Natural killer cell treated with Interleukin-12 subunit alpha and Interleukin-12 subunit beta and Interleukin-15 and Interleukin-18, amount 100 ng/mL, for 72 hours (primary cell): Measurements from ENCODE around the gene NETO1. TPM values are rescaled to one million over a fixed set of nuclear protein-coding genes. Genes with fewer than 3 reads are reported as not detected.

Experiments used
- ATAC-seq, 2 donors: fragments of 150-1000 bp; cut with Tn5 transposase in 1 of 2; sonication (Bioruptor Pico), chemical (Tn5 transposase) in 1 of 2; 2 replicates each; pipeline ENCODE4 v1.10.0; 2021
- DNase-seq: peaks from one replicate; pipeline ENCODE4 v3.0.0; 2022; ENCODE audit warnings: low spot score
- H3K27ac Mint-ChIP-seq, 2 donors: 1 replicate in 1 of 2; 2 replicates in 1 of 2; pipeline ENCODE4 v1.8.0; 2022; ENCODE audit warnings: mixed read lengths in 2 of 2, mild to moderate bottlenecking in 1 of 2, moderate library complexity in 1 of 2
- H3K27me3 Mint-ChIP-seq, 2 donors: 1 replicate in 1 of 2; 2 replicates in 1 of 2; pipeline ENCODE4 v1.8.0; 2022; ENCODE audit warnings: mixed read lengths in 2 of 2
- H3K36me3 Mint-ChIP-seq: one replicate; pipeline ENCODE4 v1.8.0; 2022; ENCODE audit warnings: mixed read lengths
- H3K4me1 Mint-ChIP-seq, 2 donors: 1 replicate in 1 of 2; 2 replicates in 1 of 2; pipeline ENCODE4 v1.8.0; 2022; ENCODE audit warnings: low read depth in 2 of 2, mixed read lengths in 2 of 2, mild to moderate bottlenecking in 1 of 2
- H3K4me3 Mint-ChIP-seq: one replicate; pipeline ENCODE4 v1.8.0; 2022; ENCODE audit warnings: mixed read lengths
- H3K9me3 Mint-ChIP-seq: 2 replicates; pipeline ENCODE4 v1.8.0; 2022; ENCODE audit warnings: mixed read lengths
- total RNA-seq, 2 donors: library from RNA; stranded (reverse); gene quantifications; one replicate each; pipeline ENCODE4 v1.2.3, GENCODE V29; 2022

Gene NETO1
- total RNA-seq, 2 donors from 2014 or later: not detected

DNA sequence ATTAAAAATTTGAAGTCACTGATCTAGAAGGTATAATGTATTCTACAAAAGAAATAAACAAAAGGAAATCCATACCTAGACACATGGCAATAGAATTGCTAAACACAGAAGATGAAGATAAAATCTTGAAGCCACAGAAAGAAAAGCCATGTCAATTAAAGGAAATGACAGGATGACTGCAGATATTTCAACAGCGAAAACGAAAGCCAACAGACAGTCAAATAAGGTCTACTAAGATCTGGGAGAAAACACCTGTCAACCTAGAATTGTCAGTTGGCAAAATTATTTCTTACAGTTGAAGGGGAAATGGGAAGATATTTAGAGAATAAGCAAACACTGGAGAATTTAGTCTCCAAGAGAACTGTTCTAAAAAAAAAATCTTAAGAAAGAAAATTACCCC, 39.2 kb downstream of the NETO1 start:
- H3K4me1 Mint-ChIP-seq: no peaks in the 10 kb centered on the region
- no peak for ATAC-seq
- no peak overlapping the region for H3K27ac Mint-ChIP-seq
- no peak for DNase-seq
- H3K9me3 Mint-ChIP-seq: peaks cover 14% of the 10 kb centered on the region
- H3K27me3 Mint-ChIP-seq: no peaks in the 10 kb centered on the region
- H3K4me3 Mint-ChIP-seq: no peak overlapping the region
- peaks cover 5% of the 10 kb centered on the region for H3K36me3 Mint-ChIP-seq

DNA sequence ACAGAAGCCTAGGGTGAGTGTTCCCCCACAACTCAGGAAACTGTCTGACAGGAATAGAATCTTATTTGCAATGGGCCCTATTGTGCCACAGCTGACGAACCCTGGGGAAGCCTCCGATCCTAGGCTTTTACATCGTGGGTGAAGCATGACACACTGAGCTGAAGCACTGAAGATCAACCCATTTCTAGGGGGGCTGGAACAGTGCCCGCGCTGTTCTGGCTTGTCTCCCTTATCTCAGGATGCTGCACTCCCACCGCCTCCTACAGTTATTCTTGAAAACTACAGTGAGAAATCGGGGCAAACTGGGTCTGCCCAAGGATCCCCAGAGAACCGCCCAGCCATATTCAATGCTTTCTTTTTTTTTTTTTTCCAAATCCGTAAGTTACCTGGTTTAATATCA, 41.1 kb downstream of the NETO1 start:
- no peaks in the 10 kb centered on the region for H3K27me3 Mint-ChIP-seq
- no peak overlapping the region for H3K27ac Mint-ChIP-seq
- DNase-seq (no peak), ATAC-seq (no peak)
- no peak overlapping the region for H3K4me3 Mint-ChIP-seq
- H3K4me1 Mint-ChIP-seq: no peaks in the 10 kb centered on the region
- no peaks in the 10 kb centered on the region for H3K36me3 Mint-ChIP-seq
- peaks cover 13% of the 10 kb centered on the region for H3K9me3 Mint-ChIP-seq

DNA sequence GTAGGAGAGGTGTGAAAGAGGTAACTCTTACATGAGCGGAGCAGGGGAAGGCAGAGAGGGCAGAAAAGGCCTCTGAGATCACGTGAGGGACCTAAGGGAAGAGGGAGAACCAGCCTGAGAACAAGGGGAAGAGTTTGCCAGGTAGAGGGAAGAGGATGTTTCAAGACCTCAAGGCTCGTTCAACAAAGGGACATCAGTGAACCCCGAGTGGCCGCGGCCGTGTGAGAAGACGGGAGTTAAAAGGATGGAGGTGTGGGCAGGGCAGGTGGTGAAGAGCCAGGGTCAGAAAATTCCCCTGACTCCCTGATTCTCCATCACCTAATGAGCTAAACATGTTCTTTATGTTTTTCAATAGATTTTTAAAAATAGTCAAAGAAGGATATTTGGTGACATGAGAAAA, 44.4 kb downstream of the NETO1 start:
- no peak for ATAC-seq
- H3K36me3 Mint-ChIP-seq: no peaks in the 10 kb centered on the region
- H3K9me3 Mint-ChIP-seq: peaks cover 7% of the 10 kb centered on the region
- DNase-seq: no peak
- H3K27ac Mint-ChIP-seq: no peak overlapping the region
- no peaks in the 10 kb centered on the region for H3K27me3 Mint-ChIP-seq
- no peaks in the 10 kb centered on the region for H3K4me1 Mint-ChIP-seq
- H3K4me3 Mint-ChIP-seq: no peak overlapping the region

DNA sequence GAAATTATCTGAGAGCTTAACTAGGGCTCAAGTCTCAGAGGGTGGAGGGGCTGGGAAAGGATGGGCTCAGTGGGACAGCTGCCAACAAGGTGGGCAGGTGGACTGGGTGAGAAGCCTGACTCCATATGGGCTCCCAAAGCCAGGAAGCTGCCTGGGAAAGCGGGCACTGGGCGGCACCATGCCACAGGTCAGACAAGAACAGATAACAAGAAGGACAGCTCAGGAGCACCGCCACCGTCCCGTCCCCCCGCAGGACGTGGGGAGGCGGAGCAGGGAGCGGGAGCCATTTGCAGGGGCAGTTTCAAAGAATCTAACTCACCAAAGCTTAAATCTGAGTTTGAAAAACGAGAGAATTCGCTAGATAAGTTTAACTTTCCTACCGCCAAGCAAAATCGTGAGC, 45.6 kb downstream of the NETO1 start:
- no peak overlapping the region for H3K4me3 Mint-ChIP-seq
- H3K27me3 Mint-ChIP-seq: no peaks in the 10 kb centered on the region
- no peaks in the 10 kb centered on the region for H3K36me3 Mint-ChIP-seq
- no peak for ATAC-seq
- no peaks in the 10 kb centered on the region for H3K4me1 Mint-ChIP-seq
- no peak overlapping the region for H3K27ac Mint-ChIP-seq
- no peak for DNase-seq
- H3K9me3 Mint-ChIP-seq: peaks cover 7% of the 10 kb centered on the region

DNA sequence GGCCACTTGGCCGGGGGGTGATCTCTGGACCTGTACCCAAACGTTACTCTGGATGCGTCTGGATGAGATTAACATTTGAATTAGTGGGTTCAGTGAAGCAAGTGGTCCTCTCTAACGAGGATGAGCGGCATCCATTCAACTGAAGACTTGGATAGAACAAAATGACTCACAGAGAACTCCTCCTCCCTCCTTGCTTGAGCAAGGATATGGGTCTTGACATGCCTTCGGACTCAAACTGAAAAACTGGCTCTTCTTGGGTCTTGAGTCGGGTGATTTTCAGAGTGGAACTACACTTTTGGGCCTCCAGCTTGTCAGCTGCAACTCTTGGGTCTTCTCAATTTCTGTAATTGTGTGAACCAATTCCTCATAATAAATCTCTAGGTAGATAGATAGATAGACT, 47.2 kb downstream of the NETO1 start:
- ATAC-seq: no peak
- Mint-ChIP-seq H3K9me3 (peaks cover 4% of the 10 kb centered on the region), H3K36me3 (no peaks in the 10 kb centered on the region), H3K27me3 (no peaks in the 10 kb centered on the region), H3K4me3 (no peak overlapping the region), H3K27ac (no peak overlapping the region), H3K4me1 (no peaks in the 10 kb centered on the region)
- DNase-seq: no peak

DNA sequence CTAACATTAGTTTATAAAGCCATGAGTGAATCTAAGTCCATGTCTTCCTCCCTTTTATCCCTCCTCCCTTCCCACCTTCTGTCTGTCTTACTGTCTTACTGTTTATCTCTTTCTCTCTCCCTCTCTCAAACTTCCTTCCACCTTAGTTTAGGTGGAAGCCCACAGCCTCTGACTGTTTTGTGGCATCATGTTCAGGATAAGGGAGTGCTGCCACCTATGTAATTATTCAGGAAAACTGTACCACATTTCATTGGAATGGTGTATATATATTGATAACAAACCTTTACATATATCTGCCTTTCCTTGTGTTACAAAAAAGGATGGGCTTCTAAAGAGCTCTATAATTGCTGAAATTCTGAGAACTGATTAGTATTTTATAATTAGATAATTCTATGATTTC, 48.7 kb downstream of the NETO1 start:
- H3K4me1 Mint-ChIP-seq: no peaks in the 10 kb centered on the region
- no peak overlapping the region for H3K4me3 Mint-ChIP-seq
- H3K27ac Mint-ChIP-seq: no peak overlapping the region
- H3K27me3 Mint-ChIP-seq: no peaks in the 10 kb centered on the region
- no peaks in the 10 kb centered on the region for H3K36me3 Mint-ChIP-seq
- ATAC-seq (no peak), DNase-seq (no peak)
- peaks cover 6% of the 10 kb centered on the region for H3K9me3 Mint-ChIP-seq

DNA sequence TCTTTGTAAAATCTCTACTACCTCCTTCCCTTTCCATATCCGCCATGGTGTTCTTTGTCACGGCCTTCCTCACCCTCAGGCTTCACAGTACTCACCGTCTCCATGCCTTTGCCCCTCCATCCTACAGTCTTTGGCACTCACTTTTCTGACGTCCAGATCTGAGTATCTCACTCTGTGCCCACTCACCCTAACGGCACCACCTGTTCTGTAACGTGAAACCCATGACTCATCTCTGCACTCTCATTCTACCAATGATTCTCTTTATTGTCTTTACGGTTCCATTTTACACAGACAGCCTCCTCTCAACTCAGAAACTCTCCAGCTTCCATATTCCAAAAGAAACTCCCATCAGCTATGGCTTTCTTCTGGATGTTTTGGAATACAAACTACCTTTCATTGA, 56.7 kb downstream of the NETO1 start:
- Mint-ChIP-seq H3K4me1 (no peaks in the 10 kb centered on the region), H3K4me3 (no peak overlapping the region), H3K27me3 (no peaks in the 10 kb centered on the region), H3K27ac (no peak overlapping the region), H3K9me3 (peaks cover 17% of the 10 kb centered on the region), H3K36me3 (no peaks in the 10 kb centered on the region)
- no peak for ATAC-seq
- DNase-seq: no peak

DNA sequence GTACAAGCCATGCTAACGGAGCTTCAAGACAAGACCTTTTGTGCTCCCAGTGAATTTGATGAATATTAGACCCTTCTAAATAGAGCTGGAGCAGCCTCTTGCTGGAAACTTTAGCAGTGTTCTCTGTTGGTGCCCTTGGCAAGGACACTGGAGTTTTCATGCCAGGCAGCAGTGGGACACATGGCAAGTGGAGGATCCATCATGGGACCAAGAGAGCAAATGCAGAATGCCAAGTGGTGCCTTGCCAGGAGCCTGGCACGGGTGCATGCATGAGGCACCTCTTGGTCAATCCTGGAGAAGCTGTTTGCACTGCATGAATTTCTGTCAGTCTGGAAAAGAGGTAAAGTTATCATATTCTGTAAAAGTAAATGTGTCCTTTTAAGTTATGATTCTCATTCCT, 59.1 kb downstream of the NETO1 start:
- H3K4me3 Mint-ChIP-seq: no peak overlapping the region
- DNase-seq (no peak), ATAC-seq (no peak)
- peaks cover 14% of the 10 kb centered on the region for H3K9me3 Mint-ChIP-seq
- no peak overlapping the region for H3K27ac Mint-ChIP-seq
- H3K36me3 Mint-ChIP-seq: no peaks in the 10 kb centered on the region
- no peaks in the 10 kb centered on the region for H3K4me1 Mint-ChIP-seq
- no peaks in the 10 kb centered on the region for H3K27me3 Mint-ChIP-seq

DNA sequence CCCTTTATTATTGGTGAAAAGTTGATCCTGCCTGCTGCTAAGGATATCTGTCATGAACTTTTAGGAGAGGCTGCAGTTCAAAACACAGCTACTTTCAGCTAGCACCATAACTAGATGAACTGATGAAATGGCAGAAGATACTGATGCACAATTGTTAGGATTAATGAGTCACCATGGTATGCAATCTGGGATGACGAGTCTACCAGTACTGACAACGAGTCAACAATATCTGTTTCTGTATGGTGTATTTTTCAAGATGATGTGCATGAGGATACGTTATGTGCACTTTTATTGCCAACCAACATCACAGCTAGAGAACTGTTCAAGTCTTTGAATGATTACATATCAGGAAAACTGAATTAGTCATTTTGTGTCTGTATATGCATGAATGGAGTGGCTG, 68.7 kb downstream of the NETO1 start:
- no peak overlapping the region for H3K27ac Mint-ChIP-seq
- no peaks in the 10 kb centered on the region for H3K4me1 Mint-ChIP-seq
- ATAC-seq: no peak
- no peaks in the 10 kb centered on the region for H3K27me3 Mint-ChIP-seq
- DNase-seq: no peak
- peaks cover 14% of the 10 kb centered on the region for H3K9me3 Mint-ChIP-seq
- peaks cover 5% of the 10 kb centered on the region for H3K36me3 Mint-ChIP-seq
- H3K4me3 Mint-ChIP-seq: no peak overlapping the region

DNA sequence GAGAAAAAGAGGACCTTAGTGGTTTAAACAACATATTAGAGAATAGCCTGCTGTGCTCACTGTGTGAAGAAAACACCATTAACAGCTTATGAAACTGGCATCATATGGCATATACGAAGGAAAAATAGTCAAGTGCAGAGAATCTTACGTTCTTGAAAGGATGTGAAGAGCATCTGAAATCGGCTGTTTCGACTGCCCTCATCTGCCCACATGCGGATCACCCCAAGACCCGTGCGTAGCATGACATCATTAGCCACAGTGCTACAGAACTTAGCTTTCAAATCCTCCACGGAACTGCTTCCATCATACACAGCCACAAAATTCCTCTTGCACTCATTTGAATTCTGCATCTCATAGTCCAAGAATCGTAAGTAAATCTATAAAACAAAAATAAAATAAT, 84.3 kb downstream of the NETO1 start:
- Mint-ChIP-seq H3K9me3 (no peaks in the 10 kb centered on the region), H3K27ac (no peak overlapping the region), H3K4me3 (no peak overlapping the region), H3K27me3 (no peaks in the 10 kb centered on the region), H3K36me3 (no peaks in the 10 kb centered on the region), H3K4me1 (no peaks in the 10 kb centered on the region)
- ATAC-seq (no peak), DNase-seq (no peak)

DNA sequence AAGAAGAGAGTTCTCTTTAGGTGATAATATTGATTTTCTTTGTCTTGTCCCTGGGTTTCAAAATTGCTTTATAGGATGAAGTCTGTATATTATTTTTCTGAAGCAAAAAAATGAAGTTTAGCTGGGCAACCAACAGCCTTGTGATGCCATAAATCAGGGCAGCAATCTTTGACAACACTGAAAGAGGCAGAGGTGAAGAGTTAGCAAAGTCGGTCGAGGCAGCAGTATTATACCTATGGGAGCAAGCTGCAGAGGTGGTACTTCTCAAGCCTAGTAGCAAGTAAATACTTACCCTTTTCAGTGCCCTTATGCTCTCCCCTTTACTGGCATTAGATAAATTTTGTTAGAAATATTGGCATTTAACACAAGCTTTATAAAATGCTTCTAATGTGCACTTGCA, 92.9 kb downstream of the NETO1 start:
- Mint-ChIP-seq H3K4me3 (no peak overlapping the region), H3K9me3 (no peaks in the 10 kb centered on the region), H3K4me1 (no peaks in the 10 kb centered on the region), H3K27me3 (no peaks in the 10 kb centered on the region), H3K36me3 (no peaks in the 10 kb centered on the region), H3K27ac (no peak overlapping the region)
- ATAC-seq: no peak
- no peak for DNase-seq

DNA sequence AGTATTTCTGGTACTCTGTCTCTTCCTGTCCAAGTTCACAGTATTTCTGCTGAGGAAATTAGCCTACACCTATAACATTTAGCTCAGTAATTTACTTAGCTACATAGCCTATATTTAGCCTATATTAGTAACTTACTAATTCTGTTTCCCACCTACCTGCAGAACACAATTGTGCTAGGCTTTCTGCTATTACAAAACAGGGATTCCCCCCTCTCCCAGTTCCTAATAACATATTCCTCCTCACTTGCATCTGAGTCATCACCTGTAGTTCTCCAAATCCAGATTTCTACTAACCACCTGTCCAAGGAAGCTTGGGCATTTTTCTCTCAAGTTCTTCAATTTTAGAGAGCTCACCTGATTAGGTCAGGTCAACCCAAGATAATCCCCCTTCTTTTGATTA, 94.9 kb downstream of the NETO1 start:
- DNase-seq (no peak), ATAC-seq (no peak)
- H3K27me3 Mint-ChIP-seq: no peaks in the 10 kb centered on the region
- H3K4me3 Mint-ChIP-seq: no peak overlapping the region
- no peak overlapping the region for H3K27ac Mint-ChIP-seq
- H3K36me3 Mint-ChIP-seq: no peaks in the 10 kb centered on the region
- no peaks in the 10 kb centered on the region for H3K9me3 Mint-ChIP-seq
- no peaks in the 10 kb centered on the region for H3K4me1 Mint-ChIP-seq

DNA sequence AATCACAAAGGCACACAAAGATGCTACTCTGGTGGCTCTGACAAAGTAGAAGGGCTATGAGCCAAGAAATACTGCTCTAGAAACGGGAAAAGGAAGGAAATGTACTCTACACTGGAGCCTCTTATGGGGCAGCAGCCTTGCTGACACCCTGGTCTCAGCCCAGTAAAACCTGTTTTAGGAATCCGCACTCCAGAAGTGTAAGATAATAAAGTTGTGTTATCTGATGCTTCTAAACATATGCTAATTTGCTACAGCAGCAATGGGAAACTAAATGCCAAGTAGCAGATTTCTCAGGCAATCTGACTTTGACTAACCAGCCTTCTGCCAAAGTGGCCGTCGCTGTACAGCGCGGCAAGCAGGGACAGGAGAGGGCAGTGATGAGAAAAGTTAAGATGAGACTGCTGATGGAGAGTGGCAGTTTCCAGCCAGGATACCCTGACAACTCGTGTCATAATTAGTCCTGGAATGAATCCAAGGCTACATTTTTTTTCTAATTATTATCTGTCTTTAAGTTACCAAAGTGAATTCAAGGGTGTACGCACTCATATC, 99.0 kb downstream of the NETO1 start:
- Mint-ChIP-seq H3K27ac (no peak overlapping the region), H3K9me3 (no peaks in the 10 kb centered on the region), H3K4me1 (no peaks in the 10 kb centered on the region), H3K4me3 (no peak overlapping the region), H3K36me3 (no peaks in the 10 kb centered on the region), H3K27me3 (no peaks in the 10 kb centered on the region)
- DNase-seq (no peak), ATAC-seq (no peak)

DNA sequence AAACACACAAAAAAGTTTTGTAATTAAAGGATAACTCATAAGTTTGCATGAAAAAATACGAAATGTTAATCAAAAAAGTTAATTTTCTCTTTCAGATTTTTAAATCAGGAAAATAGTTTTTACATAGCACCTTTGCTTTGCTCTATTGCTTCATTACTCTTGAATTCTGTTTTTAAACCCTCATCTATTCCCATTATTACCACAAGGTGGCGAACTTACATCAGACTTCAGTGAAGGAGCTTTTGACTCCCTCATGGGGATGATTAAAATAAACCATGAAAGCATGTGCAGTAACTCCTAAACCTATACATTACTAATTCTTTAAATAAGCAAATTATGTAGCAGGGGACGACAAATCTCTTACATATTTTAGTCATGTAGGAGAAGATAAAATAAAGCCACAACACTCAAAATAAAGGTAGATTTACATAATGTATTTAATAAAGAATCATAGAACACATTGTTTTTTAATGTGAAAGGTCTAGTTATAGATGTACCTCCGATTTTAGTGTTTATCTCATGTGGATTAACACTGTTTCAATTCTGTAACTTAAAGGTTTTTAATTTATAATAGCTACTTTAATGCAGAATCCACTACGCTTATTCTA, 105.2 kb downstream of the NETO1 start:
- DNase-seq: no peak
- ATAC-seq: no peak
- Mint-ChIP-seq H3K36me3 (no peaks in the 10 kb centered on the region), H3K27me3 (no peaks in the 10 kb centered on the region), H3K4me3 (no peak overlapping the region), H3K27ac (no peak overlapping the region), H3K4me1 (no peaks in the 10 kb centered on the region), H3K9me3 (no peaks in the 10 kb centered on the region)

DNA sequence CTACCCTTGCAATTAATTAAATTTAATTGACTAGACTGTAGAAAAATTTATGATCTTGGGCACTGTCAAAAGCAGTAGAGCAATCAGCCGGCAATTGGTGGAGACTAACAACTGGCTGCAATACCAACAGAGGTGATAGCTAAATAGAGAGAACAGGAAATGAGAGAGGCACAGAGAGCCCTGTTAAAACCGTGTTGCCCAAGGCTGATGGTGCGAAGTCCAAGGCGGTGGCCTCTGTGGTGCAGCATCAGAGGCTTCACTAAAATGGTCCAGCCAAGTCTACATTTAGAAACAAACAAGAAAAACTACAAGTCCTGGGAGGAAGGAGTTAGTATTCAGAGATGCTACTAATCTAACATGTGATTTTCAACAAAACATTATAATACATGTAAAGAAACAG, 115.6 kb downstream of the NETO1 start:
- Mint-ChIP-seq H3K9me3 (no peaks in the 10 kb centered on the region), H3K4me1 (no peaks in the 10 kb centered on the region), H3K36me3 (no peaks in the 10 kb centered on the region), H3K27ac (no peak overlapping the region), H3K27me3 (no peaks in the 10 kb centered on the region), H3K4me3 (no peak overlapping the region)
- no peak for ATAC-seq
- no peak for DNase-seq
